Psoas muscle (tissue), 8 donors: ENCODE data around the gene FBXO8. TPM values are rescaled to one million over a fixed set of nuclear protein-coding genes. Genes with fewer than 3 reads are reported as not detected.
A peak's percentile ranks its signal among the peaks of the same experiment; 100 is the strongest.

Experiments
- ATAC-seq, 4 donors: fragments of 200-7000 bp; cut with Tn5 transposase; one replicate each; pipeline ENCODE4 v1.9.1; 2020; ENCODE audit warnings: moderate library complexity in 3 of 4, mild to moderate bottlenecking in 2 of 4
- DNase-seq, 2 donors: peaks; one replicate each; pipeline ENCODE4 v3.0.0-alpha.2; 2020
- H3K27ac ChIP-seq: fragments of 200-600 bp; one replicate; pipeline ENCODE4 v1.8.0; 2022
- H3K27me3 ChIP-seq, 3 donors: fragments of 200-600 bp in 1 of 3; one replicate each; pipeline versions ENCODE4 v1.6.1 to v1.8.0; 2013 to 2022; ENCODE audit warnings: low read length in 2 of 3, mild to moderate bottlenecking in 2 of 3, moderate library complexity in 1 of 3; ENCODE audit not compliant: insufficient read depth in 3 of 3
- H3K36me3 ChIP-seq, 2 donors: fragments of 200-600 bp in 1 of 2; one replicate each; pipeline versions ENCODE4 v1.6.1 to v1.8.0; 2013 to 2022; ENCODE audit warnings: low read depth in 1 of 2, mild to moderate bottlenecking in 1 of 2, moderate library complexity in 1 of 2; ENCODE audit not compliant: insufficient read depth in 1 of 2
- H3K4me1 ChIP-seq: fragments of 200-600 bp; one replicate; pipeline ENCODE4 v1.8.0; 2022
- H3K4me3 ChIP-seq: fragments of 200-600 bp; one replicate; pipeline ENCODE4 v1.8.0; 2022; ENCODE audit warnings: mild to moderate bottlenecking
- H3K9me3 ChIP-seq: fragments of 200-600 bp; one replicate; pipeline ENCODE4 v1.8.0; 2022
- CTCF ChIP-seq: fragments of 200-600 bp; IDR thresholded peaks from one replicate; pipeline ENCODE4 v1.8.0; 2022; ENCODE audit warnings: antibody characterized with exemption
- WGBS, 3 donors: extraction: QIAGEN DNeasy Blood & Tissue Kit; methylation state at CpG; one replicate each; pipeline versions ENCODE4 v1.1.6 to v1.1.7; 2013; 5-methylcytosine and 5-hydroxymethylcytosine counted together
- intact Hi-C, 2 donors: fragments of 100-400 bp; cut with DNase I; formaldehyde crosslinking; loops; one replicate each; pipeline versions ENCODE4 v1.11.0 to v1.14.2; 2022
- polyA plus RNA-seq, 3 donors: library from polyadenylated mRNA; stranded (reverse); fragments of 200-250 nt; gene quantifications; one replicate each; pipeline ENCODE4 v1.2.3, GENCODE V29; 2013
- total RNA-seq, 4 donors: library from RNA; stranded (reverse); fragmentation: NEBNext Ultra II Directional in 2 of 4; extraction: Animal tissue kit (Norgen Biotek cat#: 25700) in 2 of 4; gene quantifications; one replicate each; pipeline versions ENCODE4 v1.2.1 to v1.2.4, GENCODE V29; 2021 to 2023
- donor health status: healthy with polysubstance abuse.
- donor health status: DM: no; HTN: no; CAD: no; lungs with moderate emphysema.
- donor health status: Bipolar disorder and iron deficiency.
- donor health status: healthy.
- donor health status: DM: yes; HTN: yes; CAD: no.
- donor health status: DM: no; HTN: no; CAD: no.
- donor health status: DM: no; HTN: no; CAD: no.
- donor health status: DM: yes; HTN: yes; CAD: no.

The FBXO8 gene
- total and polyA plus RNA-seq, 7 donors: 7.2 to 21.4 (median 10.2) TPM

GRCh38 chr4:174316954-174317353, 33.5 kb upstream of the FBXO8 start:
- DNase-seq (no peak), ATAC-seq (no peak)
- Histone ChIP-seq H3K27ac (no peak overlapping the region), H3K9me3 (no peaks in the 10 kb centered on the region), H3K4me3 (no peak overlapping the region), H3K4me1 (no peaks in the 10 kb centered on the region), H3K27me3 (no peaks in the 10 kb centered on the region), H3K36me3 (peaks cover 0 to 37% of the 10 kb centered on the region in 2 donors)
- 71 to 73% (median 71%) methylated on average over 2 of the region's 2 CpGs for WGBS, 3 donors
- intact Hi-C loops: loop anchor here in 1 of 2 donors (5.0 kb wide), 1 partner anchor 90 kb away; no protein-coding TSS in a partner anchor
- no peak for TF ChIP-seq CTCF

GRCh38 chr4:174316546-174316945, 33.1 kb upstream of the FBXO8 start:
- no peak for DNase-seq
- H3K4me1 ChIP-seq: no peaks in the 10 kb centered on the region
- no peak overlapping the region for H3K4me3 ChIP-seq
- 78 to 86% (median 78%) methylated on average over 1 of the region's 1 CpG for WGBS, 3 donors
- peaks cover 0 to 41% of the 10 kb centered on the region in 2 donors for H3K36me3 ChIP-seq
- TF ChIP-seq CTCF: no peak
- intact Hi-C loops: loop anchor here in 1 of 2 donors (5.0 kb wide), 1 partner anchor 89 kb away; no protein-coding TSS in a partner anchor
- no peak for ATAC-seq
- H3K27me3 ChIP-seq: no peaks in the 10 kb centered on the region
- no peaks in the 10 kb centered on the region for H3K9me3 ChIP-seq
- no peak overlapping the region for H3K27ac ChIP-seq

- ATAC-seq (peak; percentile 53 to 85 (median 76)), DNase-seq (no peak)
- WGBS, 3 donors: 46 to 59% (median 58%) methylated on average over 3 of the region's 3 CpGs
- H3K4me3 ChIP-seq: no peak overlapping the region
- no peaks in the 10 kb centered on the region for H3K4me1 ChIP-seq
- no peak for TF ChIP-seq CTCF
- intact Hi-C loops: loop anchor here in 1 of 2 donors (5.0 kb wide), 1 partner anchor 87 kb away; no protein-coding TSS in a partner anchor
- H3K9me3 ChIP-seq: no peaks in the 10 kb centered on the region
- peak overlapping the region; percentile 38 for H3K27ac ChIP-seq
- H3K36me3 ChIP-seq: peaks cover 0 to 53% of the 10 kb centered on the region in 2 donors
- H3K27me3 ChIP-seq: no peaks in the 10 kb centered on the region
Measured at GRCh38 chr4:174314770-174315169, 31.3 kb upstream of the FBXO8 start.

- 94 to 98% (median 96%) methylated on average over 3 of the region's 3 CpGs for WGBS, 3 donors
Measured at GRCh38 chr4:174314274-174314673, 30.8 kb upstream of the FBXO8 start.

More at GRCh38 chr4:174314274-174314673, 30.8 kb upstream of the FBXO8 start:
- peak in 1 of 4 donors; percentile 28 for ATAC-seq
- Histone ChIP-seq H3K36me3 (peaks cover 0 to 58% of the 10 kb centered on the region in 2 donors), H3K27ac (peak overlapping the region; percentile 38), H3K4me1 (no peaks in the 10 kb centered on the region), H3K27me3 (no peaks in the 10 kb centered on the region), H3K4me3 (no peak overlapping the region), H3K9me3 (no peaks in the 10 kb centered on the region)
- intact Hi-C loops: no loop called here
- no peak for TF ChIP-seq CTCF
- DNase-seq: no peak
